Activated T-cell treated with anti-CD3 and anti-CD28 coated beads, Interleukin-2, amount 50 U/mL, for 72 hours (primary cell): ENCODE results near the gene CDH15. TPM values are rescaled to one million over a fixed set of nuclear protein-coding genes. Genes with fewer than 3 reads are reported as not detected.

Experiments
- ATAC-seq, 2 donors: fragments of 150-1000 bp; cut with Tn5 transposase; replicated peaks in 1 of 2; 2 replicates each; pipeline ENCODE4 v1.10.0; 2021; ENCODE audit warnings: moderate library complexity in 2 of 2, mild to moderate bottlenecking in 1 of 2
- DNase-seq, 2 donors: peaks; one replicate each; pipeline ENCODE4 v3.0.0; 2021 to 2022; ENCODE audit warnings: mixed read lengths in 1 of 2
- H3K27ac Mint-ChIP-seq: one replicate; pipeline ENCODE4 v1.8.0; 2022; ENCODE audit warnings: mild to moderate bottlenecking, moderate library complexity, mixed read lengths
- H3K27me3 Mint-ChIP-seq: one replicate; pipeline ENCODE4 v1.8.0; 2022; ENCODE audit warnings: low read depth, mixed read lengths
- H3K36me3 Mint-ChIP-seq, 2 donors: one replicate each; pipeline ENCODE4 v1.8.0; 2022; ENCODE audit warnings: mixed read lengths in 2 of 2, mild to moderate bottlenecking in 1 of 2; ENCODE audit not compliant: insufficient read depth in 2 of 2
- H3K4me1 Mint-ChIP-seq: one replicate; pipeline ENCODE4 v1.8.0; 2022; ENCODE audit warnings: low read depth, mixed read lengths
- H3K4me3 Mint-ChIP-seq, 2 donors: one replicate each; pipeline ENCODE4 v1.8.0; 2022; ENCODE audit warnings: mild to moderate bottlenecking in 2 of 2, mixed read lengths in 2 of 2, moderate library complexity in 2 of 2
- H3K9me3 Mint-ChIP-seq, 2 donors: one replicate each; pipeline ENCODE4 v1.8.0; 2022; ENCODE audit warnings: mixed read lengths in 2 of 2
- total RNA-seq, 2 donors: library from RNA; stranded (reverse); gene quantifications; one replicate each; pipeline ENCODE4 v1.2.3, GENCODE V29; 2022

Gene CDH15
- total RNA-seq, 2 donors from 2014 or later: not detected

DNA sequence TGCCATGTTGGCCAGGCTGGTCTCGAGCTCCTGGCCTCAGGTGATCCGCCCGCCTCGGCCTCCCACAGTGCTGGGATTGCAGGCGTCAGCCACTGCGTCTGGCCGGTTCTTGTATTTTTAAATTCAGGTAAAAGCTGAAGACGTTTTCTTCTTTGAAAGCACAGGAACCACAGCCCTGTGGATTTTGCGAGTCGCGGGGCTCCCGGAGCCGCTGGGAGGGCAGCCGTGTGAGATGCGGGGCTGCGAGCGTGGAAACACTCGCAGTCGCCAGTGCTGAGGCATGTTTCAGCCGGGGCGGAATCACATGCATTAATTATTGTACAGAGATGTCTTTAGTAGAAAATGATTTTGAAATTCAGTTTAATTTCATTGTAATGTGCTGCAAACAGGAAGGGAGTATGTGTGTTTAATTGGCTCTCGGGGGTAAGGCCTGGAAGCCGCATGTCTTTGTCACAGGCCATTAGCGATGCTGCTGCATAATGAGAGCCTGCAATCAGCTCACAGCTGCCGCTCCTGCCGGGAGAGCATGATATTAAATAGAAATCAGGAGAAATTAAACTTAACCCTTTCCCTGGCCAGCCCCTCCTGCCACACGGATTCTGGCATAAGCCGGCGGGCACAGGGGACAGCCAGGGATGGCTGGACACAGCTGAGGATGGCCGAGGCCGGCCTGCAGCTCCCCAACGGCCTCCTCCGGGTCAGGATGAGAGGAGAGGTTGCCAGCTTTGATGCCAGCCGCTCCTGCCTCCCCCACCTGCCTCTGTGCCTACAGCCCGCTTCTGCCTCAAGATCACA is 35.4 kb upstream of the CDH15 start:
- Mint-ChIP-seq H3K9me3 (no peaks in the 10 kb centered on the region), H3K4me1 (peaks cover 5% of the 10 kb centered on the region), H3K27me3 (no peaks in the 10 kb centered on the region), H3K36me3 (peaks cover 0 to 5% of the 10 kb centered on the region in 2 donors), H3K27ac (no peak overlapping the region), H3K4me3 (no peak overlapping the region)
- ATAC-seq: no peak
- DNase-seq: no peak

DNA sequence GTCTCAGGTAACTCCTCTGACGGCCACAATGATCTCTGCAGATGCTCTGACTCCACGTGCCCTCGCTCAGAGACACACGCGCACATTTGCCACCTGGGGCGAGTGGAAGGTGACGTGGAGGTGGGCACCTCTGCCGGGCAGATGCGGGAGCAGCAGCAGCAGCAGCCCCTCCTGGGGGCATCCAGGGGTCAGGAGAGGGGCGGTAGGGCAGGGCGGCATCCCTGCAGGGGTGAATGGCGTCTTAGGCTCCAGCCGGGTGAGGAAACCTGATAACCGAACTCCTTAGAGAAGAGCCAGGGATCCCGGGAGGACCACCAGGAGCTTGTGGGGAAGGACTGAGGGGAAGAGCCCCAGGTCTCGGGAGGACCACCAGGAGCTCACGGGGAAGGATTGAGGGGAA is 34.6 kb upstream of the CDH15 start:
- H3K9me3 Mint-ChIP-seq: no peaks in the 10 kb centered on the region
- H3K4me3 Mint-ChIP-seq: no peak overlapping the region
- H3K27ac Mint-ChIP-seq: no peak overlapping the region
- DNase-seq (no peak), ATAC-seq (no peak)
- H3K36me3 Mint-ChIP-seq: peaks cover 0 to 5% of the 10 kb centered on the region in 2 donors
- no peaks in the 10 kb centered on the region for H3K27me3 Mint-ChIP-seq
- H3K4me1 Mint-ChIP-seq: peaks cover 5% of the 10 kb centered on the region

DNA sequence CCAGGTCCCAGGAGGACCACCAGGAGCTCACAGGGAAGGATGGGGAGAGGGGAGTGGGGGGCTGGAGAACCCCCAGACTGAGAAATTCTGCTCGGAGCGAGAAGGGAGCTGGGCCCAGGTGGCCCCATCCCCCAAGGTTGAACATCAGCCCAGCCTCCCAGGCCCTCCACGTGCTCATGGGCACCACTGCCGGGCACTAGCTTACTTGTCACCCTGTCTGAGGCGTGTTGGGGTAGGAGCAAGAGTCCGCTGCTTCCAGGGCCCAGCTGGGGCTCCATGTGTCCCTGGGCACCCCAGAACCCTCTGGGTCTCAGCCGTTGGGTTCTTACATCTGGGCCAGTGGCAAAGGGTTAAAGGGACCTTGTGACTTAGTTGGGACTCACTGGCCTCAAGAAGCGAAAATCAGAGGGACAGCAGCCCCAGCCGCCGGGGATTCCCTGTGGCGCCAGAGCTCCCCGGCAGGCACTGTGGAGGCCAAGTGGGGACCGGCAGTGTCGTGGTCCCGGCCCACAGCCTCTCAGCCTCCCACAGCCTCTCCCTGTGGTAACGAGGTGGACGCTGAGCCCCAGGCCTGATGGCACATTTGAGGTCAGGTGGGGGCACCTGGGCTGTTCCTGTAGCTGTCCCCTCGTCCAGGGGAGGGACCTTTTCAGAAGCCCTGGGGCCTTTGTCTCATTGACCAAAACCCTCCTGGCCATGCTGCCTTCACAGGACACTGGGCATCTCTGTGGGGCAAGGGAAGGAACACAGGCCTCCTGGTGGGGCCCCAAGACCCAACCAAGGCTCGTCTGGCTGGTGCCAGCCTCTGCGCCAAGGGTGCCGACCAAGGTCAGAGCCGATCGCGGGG is 33.7 kb upstream of the CDH15 start:
- no peak overlapping the region for H3K4me3 Mint-ChIP-seq
- no peaks in the 10 kb centered on the region for H3K9me3 Mint-ChIP-seq
- peaks cover 0 to 5% of the 10 kb centered on the region in 2 donors for H3K36me3 Mint-ChIP-seq
- H3K27ac Mint-ChIP-seq: no peak overlapping the region
- peaks cover 5% of the 10 kb centered on the region for H3K4me1 Mint-ChIP-seq
- DNase-seq (no peak), ATAC-seq (no peak)
- H3K27me3 Mint-ChIP-seq: no peaks in the 10 kb centered on the region

DNA sequence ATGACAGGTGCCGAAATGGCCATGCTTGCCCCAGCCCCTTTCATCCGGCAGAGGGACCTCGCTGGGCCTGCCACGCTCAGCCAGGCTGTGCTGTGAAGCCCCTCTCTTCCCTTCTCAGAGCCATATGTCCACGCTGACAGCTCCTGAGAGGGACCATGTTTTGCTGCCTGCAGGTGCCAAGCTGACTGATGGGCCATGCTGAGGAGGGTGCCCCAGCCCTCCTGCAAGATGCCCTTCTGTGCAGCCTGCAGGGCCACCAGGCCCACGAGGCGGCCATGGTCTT is 33.1 kb upstream of the CDH15 start:
- DNase-seq (no peak), ATAC-seq (no peak)
- H3K4me1 Mint-ChIP-seq: peaks cover 5% of the 10 kb centered on the region
- H3K9me3 Mint-ChIP-seq: no peaks in the 10 kb centered on the region
- H3K36me3 Mint-ChIP-seq: peaks cover 0 to 5% of the 10 kb centered on the region in 2 donors
- H3K27ac Mint-ChIP-seq: no peak overlapping the region
- H3K4me3 Mint-ChIP-seq: no peak overlapping the region
- H3K27me3 Mint-ChIP-seq: no peaks in the 10 kb centered on the region

DNA sequence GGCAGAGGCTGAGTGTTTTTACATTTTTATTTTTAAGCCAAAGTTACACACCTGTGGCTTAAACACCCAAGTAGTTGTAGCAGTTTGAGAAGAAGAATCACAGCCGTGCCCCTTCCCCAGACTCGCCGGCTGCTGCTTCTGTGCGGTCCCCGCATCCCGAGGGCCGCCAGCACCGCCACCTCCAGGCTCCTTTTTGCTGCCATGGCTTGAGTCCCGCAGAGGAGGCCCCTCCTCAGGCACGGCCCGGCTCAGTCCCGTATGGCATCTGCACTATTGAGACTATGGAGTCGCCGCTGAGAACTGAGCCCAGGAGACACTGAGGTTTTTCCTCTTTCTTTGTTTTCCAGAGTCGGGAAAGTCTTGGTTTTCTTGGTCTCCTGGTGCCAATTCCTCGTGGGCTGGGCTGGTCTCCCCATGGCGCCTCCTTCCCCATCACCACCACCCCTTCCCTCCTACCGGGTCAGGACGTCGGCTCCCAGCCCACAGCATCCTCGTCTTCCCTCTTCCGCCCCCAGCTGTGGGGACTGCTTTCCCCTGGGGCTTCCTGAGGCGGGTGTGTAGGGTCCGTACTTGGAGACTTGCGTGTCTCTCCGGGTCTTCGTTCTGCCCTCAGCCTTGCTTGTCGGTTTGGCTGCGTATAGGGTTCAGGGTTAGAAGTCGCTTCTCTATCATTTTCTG is 32.6 kb upstream of the CDH15 start:
- Mint-ChIP-seq H3K36me3 (peaks cover 0 to 2% of the 10 kb centered on the region in 2 donors), H3K4me3 (no peak overlapping the region), H3K9me3 (no peaks in the 10 kb centered on the region), H3K27ac (no peak overlapping the region), H3K27me3 (no peaks in the 10 kb centered on the region), H3K4me1 (peaks cover 1% of the 10 kb centered on the region)
- ATAC-seq (no peak), DNase-seq (no peak)

DNA sequence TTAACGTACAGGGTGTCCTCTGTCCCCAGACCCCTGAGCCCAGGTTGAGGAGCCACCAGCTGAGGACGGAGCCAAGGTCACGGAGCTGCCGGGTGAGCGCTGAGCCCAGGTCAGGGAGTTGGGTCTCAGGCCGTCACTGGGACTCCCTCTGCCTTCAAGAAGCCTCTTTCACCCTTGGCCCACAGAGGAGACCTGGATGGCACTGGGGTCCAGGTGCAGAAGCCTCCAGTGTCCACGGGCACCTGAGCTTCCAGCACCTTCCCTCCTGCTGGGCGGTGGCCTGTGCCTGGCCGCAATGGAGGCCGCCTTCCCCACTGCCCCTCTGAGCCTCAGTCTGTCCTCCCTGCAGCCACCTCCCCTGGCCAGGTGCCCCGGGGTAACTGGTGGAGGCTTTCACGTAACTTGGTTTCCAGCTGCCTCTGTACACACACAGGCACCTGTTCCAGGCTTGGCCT is 31.6 kb upstream of the CDH15 start:
- no peak overlapping the region for H3K4me3 Mint-ChIP-seq
- H3K9me3 Mint-ChIP-seq: no peaks in the 10 kb centered on the region
- H3K27ac Mint-ChIP-seq: no peak overlapping the region
- no peaks in the 10 kb centered on the region for H3K27me3 Mint-ChIP-seq
- H3K36me3 Mint-ChIP-seq: no peaks in the 10 kb centered on the region
- no peaks in the 10 kb centered on the region for H3K4me1 Mint-ChIP-seq
- DNase-seq (no peak), ATAC-seq (no peak)

DNA sequence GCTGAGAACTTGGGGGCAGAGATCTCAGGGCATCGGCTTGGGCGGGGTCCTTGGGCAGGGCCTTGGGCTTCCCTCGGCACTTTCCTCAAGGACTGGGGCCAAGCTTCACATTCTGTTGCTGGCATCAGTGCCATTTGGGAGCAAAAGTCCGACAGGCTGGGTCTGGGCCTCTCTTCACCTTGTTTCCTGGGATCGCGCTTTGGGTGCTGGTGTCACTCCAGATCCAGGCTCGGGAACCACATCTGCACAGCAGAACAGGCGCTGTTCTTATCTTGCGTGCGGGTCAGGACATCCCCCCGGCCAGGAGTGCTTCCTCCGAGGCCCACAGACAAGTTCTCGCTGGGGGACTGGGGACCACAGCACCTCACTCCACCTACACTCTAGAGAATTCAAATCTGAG is 31.1 kb upstream of the CDH15 start:
- H3K4me1 Mint-ChIP-seq: no peaks in the 10 kb centered on the region
- DNase-seq: no peak
- no peak overlapping the region for H3K4me3 Mint-ChIP-seq
- H3K36me3 Mint-ChIP-seq: no peaks in the 10 kb centered on the region
- ATAC-seq: no peak
- no peaks in the 10 kb centered on the region for H3K27me3 Mint-ChIP-seq
- H3K27ac Mint-ChIP-seq: no peak overlapping the region
- H3K9me3 Mint-ChIP-seq: no peaks in the 10 kb centered on the region

DNA sequence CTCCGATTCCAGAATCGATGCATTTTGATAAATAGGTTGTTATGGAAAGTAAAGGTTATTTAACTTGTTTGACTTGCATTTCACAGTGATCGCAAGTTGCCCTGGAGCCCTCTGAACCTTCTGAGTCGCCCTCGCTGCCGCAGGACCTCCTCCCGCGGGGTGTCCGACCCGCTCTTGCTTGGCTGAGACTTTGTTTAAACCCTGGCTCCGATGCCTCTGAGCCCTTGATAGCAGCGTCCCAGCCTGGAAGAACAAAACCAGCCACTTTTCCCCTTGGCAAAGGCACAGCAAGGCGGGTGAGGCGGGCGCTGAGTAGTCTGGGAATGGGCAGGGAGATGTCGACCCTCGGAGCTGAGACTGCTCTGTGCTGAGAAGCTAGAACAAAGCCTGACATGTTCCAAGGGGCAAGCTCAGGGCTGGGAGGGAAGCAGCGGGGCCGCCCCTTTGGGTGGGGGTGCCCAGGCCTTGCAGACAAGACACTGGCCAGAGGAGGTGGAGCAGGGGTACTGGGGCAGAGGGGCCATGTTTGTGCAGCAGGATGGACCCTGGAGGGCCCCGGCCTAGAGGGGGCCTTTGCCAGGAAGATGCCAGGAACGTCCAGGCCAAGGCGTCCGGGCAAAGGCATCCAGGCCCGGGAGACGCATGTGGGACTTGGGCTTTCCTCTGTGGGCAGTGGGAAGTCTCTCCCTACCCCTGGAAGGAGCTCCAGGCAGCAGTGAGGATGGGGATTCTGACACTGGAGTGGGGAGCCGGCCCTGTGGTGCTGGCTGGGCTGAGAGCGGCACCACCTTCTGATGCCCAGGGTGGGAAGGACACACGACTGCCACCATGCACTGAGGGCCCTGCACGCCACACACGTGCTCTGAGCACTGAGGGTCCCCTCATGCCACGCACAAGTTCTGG is 30.3 kb upstream of the CDH15 start:
- no peak for ATAC-seq
- no peaks in the 10 kb centered on the region for H3K9me3 Mint-ChIP-seq
- H3K36me3 Mint-ChIP-seq: no peaks in the 10 kb centered on the region
- H3K27ac Mint-ChIP-seq: no peak overlapping the region
- H3K4me1 Mint-ChIP-seq: no peaks in the 10 kb centered on the region
- no peaks in the 10 kb centered on the region for H3K27me3 Mint-ChIP-seq
- no peak for DNase-seq
- H3K4me3 Mint-ChIP-seq: no peak overlapping the region

DNA sequence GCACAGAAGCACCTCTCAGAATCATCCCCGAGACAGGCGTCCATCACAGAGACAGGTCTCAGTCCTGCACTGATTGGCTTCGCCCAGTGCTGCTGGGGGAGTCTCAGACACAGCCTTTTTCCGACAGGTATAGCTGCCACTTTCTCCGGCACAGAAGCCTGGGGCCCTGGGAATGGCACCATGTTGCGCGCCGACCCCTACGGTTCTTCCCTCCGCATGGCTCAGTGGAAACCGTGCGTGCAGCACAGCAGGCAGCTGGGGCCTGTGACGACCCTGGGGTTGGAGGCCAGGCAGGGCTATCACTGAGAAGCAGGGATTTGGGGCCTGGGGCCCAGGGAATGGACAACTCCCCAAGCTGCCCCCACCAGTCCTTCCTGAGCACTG is 29.7 kb upstream of the CDH15 start:
- no peaks in the 10 kb centered on the region for H3K27me3 Mint-ChIP-seq
- H3K9me3 Mint-ChIP-seq: no peaks in the 10 kb centered on the region
- H3K4me3 Mint-ChIP-seq: no peak overlapping the region
- ATAC-seq: no peak
- no peak overlapping the region for H3K27ac Mint-ChIP-seq
- no peaks in the 10 kb centered on the region for H3K4me1 Mint-ChIP-seq
- H3K36me3 Mint-ChIP-seq: peaks cover 0 to 4% of the 10 kb centered on the region in 2 donors
- no peak for DNase-seq

DNA sequence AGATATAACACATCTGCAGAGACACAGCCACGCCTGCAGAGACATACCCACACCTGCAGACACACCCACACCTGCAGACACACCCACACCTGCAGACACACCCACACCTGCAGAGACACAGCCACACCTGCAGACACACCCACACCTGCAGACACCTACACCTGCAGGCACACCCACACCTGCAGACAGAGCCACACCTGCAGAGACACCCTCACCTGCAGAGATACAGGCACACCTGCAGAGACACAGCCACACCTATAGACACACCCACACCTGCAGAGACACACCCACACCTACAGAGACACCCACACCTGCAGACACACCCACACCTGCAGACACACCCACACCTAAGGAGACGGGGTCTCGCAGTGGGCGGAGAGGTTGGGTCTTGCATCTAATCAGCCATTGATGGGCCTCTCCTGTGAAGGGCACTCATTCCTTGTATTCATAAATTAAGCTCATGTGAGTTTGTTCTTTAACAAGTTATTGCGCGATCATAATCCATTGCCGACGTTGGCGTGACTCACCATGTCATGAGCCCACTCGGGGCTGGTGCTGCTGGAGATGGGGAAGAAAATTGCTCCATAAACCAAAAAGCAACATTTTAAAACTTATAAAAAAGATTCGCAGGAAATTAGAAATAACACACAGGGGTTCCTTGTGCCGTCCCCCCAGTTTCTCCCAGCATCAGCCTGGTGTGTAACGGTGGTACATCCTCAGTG is 28.9 kb upstream of the CDH15 start:
- no peak for ATAC-seq

DNA sequence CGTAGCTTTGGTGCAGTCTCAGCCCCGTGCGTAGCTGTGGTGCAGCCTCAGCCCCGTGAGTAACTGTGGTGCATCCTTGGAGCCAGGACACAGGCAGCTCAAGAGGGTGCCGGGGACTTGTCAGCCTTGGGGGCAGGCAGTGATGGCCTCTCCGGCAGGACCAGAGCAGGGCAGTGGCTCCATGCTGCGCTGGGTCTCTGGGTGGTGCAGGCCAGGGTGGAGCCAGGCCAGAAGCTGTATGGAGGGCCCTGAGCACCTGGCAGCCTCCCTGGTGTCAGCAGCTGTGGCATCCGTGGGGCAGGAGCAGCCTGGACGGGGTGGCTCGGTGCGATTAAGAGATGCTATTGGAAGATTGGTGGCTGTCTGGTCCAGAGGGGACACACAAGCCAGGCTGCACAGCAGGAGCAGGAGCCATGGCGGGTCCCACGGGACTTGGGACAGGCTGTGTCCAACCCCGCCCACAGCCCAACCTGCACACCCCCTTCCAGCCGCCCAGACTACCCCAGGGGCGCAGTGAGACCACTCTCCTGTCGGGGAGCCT is 28.3 kb upstream of the CDH15 start:
- no peaks in the 10 kb centered on the region for H3K27me3 Mint-ChIP-seq
- H3K9me3 Mint-ChIP-seq: no peaks in the 10 kb centered on the region
- no peak overlapping the region for H3K27ac Mint-ChIP-seq
- peaks cover 3 to 4% of the 10 kb centered on the region in 2 donors for H3K36me3 Mint-ChIP-seq
- DNase-seq (no peak), ATAC-seq (no peak)
- H3K4me3 Mint-ChIP-seq: no peak overlapping the region
- no peaks in the 10 kb centered on the region for H3K4me1 Mint-ChIP-seq

More for the DNA sequence above, 28.9 kb upstream of the CDH15 start:
- Mint-ChIP-seq H3K27ac (no peak overlapping the region), H3K36me3 (peaks cover under 1 to 4% of the 10 kb centered on the region in 2 donors), H3K9me3 (no peaks in the 10 kb centered on the region), H3K4me1 (no peaks in the 10 kb centered on the region), H3K4me3 (no peak overlapping the region), H3K27me3 (no peaks in the 10 kb centered on the region)
- DNase-seq: no peak
